22Rv1 (cell line): ENCODE measurements around the gene NUP93.

ENCODE experiments used
- H3K27ac ChIP-seq: fragments of 450-650 bp; 2 replicates; pipeline ENCODE4 v1.5.1; 2017
- ZFX ChIP-seq: fragments of 450-650 bp; IDR thresholded peaks from 2 replicates; pipeline ENCODE4 v1.6.1; 2017; ENCODE audit warnings: antibody characterized with exemption, borderline replicate concordance
- TF ChIP-seq, protein P1 (sequence below): fragments of 450-650 bp; IDR thresholded peaks from 2 replicates; pipeline ENCODE4 v1.5.1; 2017; ENCODE audit warnings: mild to moderate bottlenecking

NUP93 gene

GRCh38 chr16:56748191-56748590, 18.3 kb downstream of the NUP93 start:
- no peak overlapping the region for H3K27ac ChIP-seq
- TF ChIP-seq ZFX, result no peak
- TF ChIP-seq, protein P1, sequence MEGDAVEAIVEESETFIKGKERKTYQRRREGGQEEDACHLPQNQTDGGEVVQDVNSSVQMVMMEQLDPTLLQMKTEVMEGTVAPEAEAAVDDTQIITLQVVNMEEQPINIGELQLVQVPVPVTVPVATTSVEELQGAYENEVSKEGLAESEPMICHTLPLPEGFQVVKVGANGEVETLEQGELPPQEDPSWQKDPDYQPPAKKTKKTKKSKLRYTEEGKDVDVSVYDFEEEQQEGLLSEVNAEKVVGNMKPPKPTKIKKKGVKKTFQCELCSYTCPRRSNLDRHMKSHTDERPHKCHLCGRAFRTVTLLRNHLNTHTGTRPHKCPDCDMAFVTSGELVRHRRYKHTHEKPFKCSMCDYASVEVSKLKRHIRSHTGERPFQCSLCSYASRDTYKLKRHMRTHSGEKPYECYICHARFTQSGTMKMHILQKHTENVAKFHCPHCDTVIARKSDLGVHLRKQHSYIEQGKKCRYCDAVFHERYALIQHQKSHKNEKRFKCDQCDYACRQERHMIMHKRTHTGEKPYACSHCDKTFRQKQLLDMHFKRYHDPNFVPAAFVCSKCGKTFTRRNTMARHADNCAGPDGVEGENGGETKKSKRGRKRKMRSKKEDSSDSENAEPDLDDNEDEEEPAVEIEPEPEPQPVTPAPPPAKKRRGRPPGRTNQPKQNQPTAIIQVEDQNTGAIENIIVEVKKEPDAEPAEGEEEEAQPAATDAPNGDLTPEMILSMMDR, result no peak

DNA sequence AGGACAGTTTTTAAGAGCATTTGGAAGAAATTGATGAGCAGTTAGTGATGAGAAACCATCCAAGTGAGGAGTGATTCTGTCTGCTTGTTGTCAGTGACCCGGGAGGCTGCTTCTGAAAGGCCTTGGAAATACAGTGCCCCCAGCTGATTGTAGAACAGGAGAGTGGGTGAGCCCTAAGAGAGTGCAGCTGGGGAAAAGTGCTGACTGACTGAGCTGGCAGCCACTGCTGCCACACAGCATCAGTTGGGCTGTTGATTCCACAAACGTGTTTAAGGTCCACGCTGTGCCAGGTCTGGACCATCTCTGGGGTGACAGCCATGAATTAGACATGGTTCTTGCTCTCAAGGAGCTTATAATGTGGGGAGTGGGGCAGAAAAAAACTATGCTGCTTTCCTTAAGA, 18.9 kb downstream of the NUP93 start:
- TF ChIP-seq ZFX, result no peak
- TF ChIP-seq, protein P1, result no peak
- no peak overlapping the region for H3K27ac ChIP-seq

DNA sequence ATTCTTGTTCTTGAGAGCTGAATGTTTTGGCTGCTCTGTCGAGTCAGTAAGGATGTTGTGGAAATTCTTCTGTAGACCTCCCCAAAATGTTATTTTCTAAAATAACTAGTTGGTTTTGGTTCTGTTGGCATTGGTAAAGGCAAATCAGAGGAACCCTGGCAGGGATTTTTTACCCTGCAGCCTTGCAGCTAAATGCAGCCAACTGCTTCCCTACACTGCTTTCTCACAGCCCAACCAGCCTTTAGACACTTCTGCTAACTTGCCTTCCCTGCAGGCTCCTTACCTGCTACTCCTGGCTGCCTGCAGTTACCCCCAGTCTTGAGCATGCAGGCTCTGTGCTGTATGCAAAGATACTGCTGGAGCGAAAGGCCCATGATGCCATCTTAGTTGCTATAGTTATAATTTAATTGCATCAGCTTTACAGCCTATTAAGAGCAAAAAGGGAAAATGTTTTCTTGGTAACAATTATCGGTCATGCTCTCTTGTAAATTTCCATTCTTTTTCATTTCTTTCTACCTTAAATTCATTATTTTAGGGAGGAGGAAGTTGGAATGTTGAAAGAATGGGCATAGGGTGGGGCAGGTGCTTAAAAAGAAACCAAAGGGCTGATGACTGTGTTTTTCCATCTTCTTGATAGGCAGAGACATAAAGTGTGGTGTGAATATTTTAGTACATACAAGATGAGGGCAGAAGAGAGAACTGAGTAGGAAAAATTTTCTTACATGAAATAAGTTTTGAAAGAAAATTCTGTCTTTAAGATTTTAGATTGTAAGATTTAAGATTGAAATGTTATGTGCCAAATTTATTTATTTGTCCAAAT, 20.0 kb downstream of the NUP93 start:
- TF ChIP-seq, protein P1, result no peak
- no peak for TF ChIP-seq ZFX

DNA sequence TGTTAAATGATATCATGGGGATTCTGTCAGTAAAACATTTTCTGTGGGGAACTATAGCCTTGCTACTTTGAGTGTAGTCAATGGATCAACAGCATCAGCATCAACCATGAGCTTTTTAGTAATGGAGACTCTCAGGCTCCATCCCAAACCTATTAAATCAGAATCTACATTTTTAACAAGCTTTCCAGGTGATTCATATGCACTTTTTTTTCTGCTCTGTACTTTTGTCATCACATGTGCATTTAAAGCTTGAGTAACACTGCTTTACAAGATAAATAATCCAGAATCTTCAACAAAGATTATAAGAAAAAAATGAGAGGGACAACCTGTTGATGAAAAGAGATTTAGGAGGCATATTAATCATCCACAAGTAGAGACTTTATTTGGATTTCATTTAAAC, 23.5 kb downstream of the NUP93 start:
- no peak overlapping the region for H3K27ac ChIP-seq
- TF ChIP-seq ZFX, result no peak
- TF ChIP-seq, protein P1, result no peak

More for the DNA sequence above, 20.0 kb downstream of the NUP93 start:
- no peak overlapping the region for H3K27ac ChIP-seq

- no peak overlapping the region for H3K27ac ChIP-seq
- TF ChIP-seq ZFX, result no peak
- TF ChIP-seq, protein P1, result no peak
Measured at GRCh38 chr16:56755038-56755437, 25.1 kb downstream of the NUP93 start.

- no peak overlapping the region for H3K27ac ChIP-seq
- TF ChIP-seq, protein P1, result no peak
- no peak for TF ChIP-seq ZFX
Measured at GRCh38 chr16:56758432-56758831, 28.5 kb downstream of the NUP93 start.

DNA sequence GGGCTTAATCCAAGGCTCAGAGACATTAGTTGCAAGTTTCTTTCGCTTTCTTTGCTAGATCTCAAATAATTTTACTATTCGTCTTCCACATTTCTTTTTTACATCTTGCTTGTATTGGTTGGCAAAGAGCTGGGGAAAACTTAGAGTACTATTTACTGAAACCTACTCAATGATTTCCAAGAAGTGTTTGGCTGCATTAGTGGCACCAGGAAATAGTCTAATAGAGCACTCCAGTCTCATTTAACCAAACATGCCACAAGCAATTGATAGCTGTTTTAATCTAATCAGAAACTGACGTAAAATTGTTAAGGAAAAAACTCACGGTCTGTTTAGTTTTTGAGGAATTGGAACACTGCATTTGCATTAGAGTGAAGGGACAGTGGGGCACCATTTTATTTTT, 29.0 kb downstream of the NUP93 start:
- no peak for TF ChIP-seq ZFX
- TF ChIP-seq, protein P1, result no peak

More for the DNA sequence above, 29.0 kb downstream of the NUP93 start:
- no peak overlapping the region for H3K27ac ChIP-seq
